Renal pelvis (tissue), 4 donors: ENCODE measurements around the gene SENP6. TPM values are rescaled to one million over a fixed set of nuclear protein-coding genes. Genes with fewer than 3 reads are reported as not detected.
"Not testable (repeated sequence)": the region's sequence is repeated elsewhere in the genome, so short reads cannot be mapped to it uniquely, and the experiment has no call there.

Experiments used
- DNase-seq: peaks from one replicate; pipeline ENCODE4 v3.0.0-alpha.2; 2013
- polyA plus RNA-seq, 3 donors: library from polyadenylated mRNA; unstranded; fragments of 120-200 nt; gene quantifications; one replicate each; pipeline ENCODE4 v1.2.1, GENCODE V29; 2013; ENCODE audit not compliant: insufficient read length in 3 of 3

Gene SENP6
- polyA plus RNA-seq, 3 donors, result 105 to 147 (median 141) TPM

DNA sequence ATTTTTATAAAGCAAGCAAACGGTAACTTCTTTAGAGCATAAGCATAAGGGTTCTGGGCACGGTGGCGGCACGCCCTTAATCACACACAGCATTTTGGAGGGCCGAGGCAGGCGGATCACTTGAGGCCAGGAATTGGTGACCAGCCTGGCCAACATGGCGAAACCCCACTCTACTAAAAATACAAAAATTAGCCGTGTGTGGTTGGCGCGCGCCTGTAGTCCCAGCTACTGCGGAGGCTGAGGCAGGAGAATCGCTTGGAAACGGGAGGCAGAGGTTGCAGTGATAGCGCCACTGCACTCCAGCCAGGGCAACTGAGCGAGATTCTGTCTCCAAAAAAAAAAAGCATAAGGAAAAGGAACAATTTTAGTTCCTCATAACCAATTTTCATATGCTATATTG lies 2.6 kb downstream of the SENP6 start:
- no peak for DNase-seq

DNA sequence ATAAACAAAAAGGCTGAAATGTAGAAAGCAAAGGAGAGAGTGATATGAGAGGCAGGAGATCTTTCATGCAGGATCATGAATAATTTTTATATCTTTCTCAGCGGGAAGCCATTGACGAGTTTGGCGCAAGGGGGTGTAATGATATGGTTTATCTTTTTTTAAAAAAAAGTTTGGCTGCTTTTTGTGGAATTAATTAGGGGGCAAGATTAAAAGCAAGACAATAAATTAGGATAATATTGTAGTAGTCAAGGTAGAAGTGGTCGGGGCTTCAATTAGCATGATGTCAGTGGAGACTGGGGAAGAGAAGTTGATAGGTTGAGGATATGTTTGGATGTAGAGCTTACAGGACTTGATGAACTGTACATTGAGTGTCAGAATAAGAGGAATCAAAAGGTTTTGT lies 4.0 kb downstream of the SENP6 start:
- DNase-seq, result no peak

DNA sequence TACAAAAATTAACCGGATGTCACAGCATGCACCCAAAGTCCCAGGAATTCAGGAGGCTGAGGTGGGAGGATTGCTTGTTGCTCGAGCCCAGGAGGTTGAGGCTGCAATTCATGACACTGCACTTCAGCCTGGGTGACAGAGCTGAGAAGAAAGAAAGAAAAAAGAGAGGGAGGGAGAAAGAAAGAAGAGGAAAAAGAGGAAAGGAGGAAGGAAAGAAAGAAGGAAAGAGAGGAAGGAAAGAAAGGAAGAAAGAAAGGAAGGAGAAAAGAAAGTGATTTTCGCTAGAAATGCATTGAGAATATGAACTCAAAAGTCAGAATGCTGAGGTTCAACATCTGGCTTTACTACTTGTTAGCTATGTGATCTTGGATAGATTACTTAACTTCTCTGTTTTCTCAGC lies 6.6 kb downstream of the SENP6 start:
- DNase-seq, result no peak

DNA sequence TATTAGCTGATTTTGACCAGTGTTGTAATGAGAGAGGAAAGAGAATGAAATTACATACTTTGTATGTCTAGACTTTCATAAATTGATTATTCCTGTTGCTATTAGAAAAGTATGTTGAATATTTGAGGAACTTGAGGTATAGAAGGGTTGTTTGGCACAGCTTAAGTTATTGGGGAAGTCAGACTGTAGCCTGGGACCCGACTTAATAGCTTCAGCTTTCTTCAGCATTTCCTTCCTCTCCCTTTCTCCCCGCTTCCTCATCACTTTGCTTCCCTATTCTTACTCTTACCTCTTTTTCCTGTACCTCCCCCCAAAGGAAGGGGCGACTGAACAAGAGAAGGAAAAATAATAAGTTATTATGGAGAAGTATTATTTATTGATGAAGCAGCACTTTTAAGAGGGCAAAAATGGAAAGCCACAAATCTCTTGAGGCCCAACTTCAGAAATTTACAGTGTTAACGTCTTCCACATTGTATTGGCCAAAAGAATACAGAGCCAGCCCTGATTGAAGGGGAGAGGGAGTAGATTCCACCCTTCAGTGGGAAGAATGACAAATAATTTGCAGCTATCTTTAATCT lies 7.4 kb downstream of the SENP6 start:
- DNase-seq, result no peak

DNA sequence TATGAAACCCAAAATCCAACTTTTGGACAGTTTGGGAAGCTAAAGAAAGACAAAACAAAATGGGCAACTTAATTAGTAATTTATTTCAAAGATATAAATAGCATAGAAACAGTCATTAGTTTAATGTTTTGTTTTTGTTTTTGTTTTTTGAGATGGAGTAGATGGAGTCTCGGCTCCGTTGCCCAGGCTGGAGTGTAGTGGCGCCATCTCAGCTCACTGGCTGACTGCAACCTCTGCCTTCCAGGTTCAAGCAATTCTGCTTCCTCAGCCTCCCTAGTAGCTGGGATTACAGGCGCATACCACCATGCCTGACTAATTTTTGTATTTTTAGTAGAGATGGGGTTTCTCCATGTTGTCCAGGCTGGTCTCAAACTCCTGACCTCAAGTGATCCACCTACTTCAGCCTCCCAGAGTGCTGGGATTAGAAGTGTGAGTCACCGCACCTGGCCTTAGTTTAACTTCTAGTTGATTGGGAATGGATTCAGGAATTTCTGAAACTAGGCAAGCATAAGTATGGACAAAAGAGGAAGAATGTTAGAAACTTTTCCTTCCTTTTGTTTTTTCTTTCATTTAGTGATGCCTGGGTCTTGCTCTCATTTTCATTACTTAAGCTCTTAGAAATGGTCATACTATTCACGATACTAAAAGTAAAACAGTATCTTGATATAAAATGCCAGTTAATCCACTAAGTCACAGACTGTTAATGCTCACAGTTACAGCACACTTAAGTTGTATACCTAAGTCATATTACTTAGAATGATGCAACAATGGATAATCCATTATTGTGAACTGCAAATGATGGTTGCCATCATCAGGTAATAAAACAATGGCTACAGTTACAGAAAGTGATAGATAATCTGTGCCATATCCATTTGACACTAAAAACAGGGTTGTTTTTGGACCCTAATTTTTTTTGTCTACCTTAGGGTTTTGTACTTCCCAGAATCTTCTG lies 8.2 kb downstream of the SENP6 start:
- DNase-seq, result no peak

DNA sequence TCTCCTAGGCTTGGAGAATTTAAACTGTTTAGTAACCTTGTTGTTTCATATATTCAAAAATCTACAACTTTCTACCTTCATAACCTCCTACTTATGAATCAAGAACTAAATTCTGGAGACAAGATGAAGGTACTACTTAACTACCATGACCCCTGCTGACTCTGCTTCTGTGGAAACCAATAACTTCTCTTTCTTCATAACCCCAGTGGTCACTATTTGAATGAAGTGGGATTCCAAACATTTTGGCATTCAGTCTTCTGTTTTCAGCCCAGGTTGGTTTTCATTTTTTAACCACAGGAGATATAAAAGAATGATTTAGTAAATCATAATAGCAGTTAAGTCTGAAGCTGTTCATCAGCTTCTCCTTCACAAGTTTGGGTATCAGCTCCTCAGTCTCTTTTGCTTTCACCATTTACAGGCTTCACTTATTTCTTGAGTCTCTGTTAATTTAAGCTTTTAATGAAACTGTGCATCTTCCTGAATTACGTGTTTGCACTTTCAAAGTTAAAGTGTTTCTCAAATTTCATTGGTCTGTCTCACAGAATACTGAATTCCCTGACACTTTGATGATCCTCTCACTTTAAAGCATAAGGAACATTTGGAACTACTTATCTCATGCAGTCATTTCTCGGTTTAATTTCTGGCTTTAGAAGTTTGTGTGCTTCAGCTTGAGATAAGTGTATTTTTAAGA lies 9.5 kb downstream of the SENP6 start:
- no peak for DNase-seq

DNA sequence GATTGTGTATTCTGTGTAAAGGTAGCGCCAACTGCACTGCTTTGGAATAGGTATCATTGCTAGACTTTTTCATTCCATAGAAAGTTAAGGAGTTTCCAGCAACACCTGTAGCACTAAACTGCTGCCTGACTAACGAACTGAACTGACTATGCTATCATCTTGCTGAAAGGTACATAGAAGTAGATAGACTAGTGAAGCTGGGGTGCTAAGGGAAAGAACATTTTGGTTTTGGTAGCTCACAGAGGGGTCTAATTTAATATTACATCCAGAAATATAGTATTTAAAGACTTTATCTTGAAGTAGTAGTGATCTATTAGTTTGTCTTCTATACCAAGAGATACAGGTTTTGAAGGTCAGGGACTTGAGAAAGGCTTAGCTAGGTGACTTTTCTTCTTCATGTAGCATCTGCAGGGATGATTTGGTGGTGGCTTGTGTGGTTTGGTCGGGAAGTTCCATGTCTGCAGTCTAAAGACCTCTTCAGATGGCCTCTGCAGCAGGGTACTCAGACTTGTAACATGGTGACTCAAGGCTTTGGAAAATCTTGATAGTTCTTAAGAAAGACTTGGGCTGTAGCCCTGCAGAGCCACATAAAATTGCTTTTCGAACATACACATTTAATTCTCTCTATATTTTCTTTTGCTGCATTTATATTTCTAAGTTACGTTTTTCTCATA lies 10.2 kb downstream of the SENP6 start:
- DNase-seq, result no peak

DNA sequence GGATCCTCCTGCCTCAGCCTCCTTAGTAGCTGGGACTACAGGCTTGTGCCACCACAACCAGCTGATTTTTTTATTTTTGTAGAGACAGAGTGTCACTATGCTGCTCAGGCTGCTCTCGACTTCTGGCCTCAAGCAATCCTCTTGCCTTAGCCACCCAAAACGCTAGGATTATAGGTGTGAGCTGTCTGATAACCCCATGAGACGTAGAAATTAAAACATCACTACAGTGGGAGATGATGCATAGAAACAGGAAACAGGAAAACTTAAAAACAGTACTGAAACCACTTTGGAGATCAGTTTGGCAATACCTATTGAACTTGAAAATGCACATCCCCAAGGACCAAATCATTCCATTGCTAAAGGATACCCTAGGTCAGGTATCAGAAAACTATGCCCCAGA lies 10.8 kb downstream of the SENP6 start:
- DNase-seq, result no peak

DNA sequence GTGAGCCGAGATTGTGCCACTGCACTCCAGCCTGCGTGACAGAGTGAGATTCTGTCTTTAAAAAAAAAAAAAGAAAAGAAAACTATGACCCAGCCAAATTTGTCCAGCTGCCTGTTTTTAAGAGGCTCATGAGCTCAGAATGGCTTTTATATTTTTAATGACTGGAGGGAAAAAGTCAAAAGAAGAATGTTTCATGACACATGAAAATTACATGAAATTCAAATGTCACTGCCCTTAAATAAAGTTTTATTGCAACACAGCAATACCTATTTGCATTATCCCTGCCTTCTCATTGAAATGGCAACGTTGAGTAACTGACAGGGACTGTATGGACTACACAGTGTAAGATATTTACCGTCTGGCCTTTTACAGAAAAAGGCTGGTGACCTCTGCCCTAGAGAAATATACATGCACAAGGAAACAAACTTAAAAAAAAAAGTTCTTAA lies 11.4 kb downstream of the SENP6 start:
- DNase-seq, result no peak

DNA sequence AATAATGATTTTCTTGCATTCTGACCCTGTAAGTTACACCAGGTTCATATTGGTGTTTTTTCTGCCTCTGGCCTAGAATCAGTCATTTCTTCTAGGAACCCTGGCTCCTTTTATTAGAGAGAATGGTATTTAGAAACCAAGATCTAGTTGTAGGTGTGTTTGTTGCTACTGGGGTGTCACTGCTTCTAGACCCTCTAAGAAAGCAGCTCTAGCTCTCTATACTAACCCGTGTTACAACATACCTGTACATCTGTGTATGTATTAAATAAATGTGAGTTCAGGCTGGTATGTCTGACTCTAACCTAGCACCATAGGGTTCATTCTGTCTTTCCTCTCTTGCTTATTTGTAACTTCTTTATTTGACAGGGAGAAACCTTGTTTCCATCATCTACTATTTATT lies 16.8 kb downstream of the SENP6 start:
- DNase-seq, result no peak

DNA sequence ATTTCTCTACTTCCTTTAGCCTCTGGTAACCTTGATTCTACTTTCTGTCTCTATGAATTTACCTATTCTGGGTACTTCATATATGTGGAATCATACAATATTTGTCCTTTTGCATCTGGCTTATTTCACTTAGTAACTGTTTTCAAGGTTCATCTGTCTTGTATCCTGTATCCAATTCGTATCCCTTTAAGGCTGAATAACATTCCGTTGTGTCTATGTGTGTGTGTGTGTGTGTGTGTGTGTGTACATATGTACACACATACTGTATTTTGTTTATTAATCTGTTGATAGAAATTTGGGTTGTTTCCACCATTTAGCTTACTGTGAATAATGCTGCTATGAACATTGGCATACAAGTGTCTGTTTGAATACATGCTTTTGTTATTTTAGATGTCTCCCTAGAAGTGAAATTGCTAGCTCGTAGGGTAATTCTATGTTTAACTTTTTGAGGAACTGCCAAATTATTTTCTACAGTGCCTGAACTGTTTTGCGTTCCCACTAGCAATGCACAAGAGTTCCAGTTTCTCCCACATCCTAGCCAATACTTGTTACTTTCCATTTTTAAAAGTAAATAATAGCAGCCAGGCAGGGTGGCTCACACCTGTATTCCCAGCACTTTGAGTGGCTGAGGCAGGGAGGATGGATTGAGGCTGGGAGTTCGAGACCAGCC lies 17.7 kb downstream of the SENP6 start:
- DNase-seq, result no peak

DNA sequence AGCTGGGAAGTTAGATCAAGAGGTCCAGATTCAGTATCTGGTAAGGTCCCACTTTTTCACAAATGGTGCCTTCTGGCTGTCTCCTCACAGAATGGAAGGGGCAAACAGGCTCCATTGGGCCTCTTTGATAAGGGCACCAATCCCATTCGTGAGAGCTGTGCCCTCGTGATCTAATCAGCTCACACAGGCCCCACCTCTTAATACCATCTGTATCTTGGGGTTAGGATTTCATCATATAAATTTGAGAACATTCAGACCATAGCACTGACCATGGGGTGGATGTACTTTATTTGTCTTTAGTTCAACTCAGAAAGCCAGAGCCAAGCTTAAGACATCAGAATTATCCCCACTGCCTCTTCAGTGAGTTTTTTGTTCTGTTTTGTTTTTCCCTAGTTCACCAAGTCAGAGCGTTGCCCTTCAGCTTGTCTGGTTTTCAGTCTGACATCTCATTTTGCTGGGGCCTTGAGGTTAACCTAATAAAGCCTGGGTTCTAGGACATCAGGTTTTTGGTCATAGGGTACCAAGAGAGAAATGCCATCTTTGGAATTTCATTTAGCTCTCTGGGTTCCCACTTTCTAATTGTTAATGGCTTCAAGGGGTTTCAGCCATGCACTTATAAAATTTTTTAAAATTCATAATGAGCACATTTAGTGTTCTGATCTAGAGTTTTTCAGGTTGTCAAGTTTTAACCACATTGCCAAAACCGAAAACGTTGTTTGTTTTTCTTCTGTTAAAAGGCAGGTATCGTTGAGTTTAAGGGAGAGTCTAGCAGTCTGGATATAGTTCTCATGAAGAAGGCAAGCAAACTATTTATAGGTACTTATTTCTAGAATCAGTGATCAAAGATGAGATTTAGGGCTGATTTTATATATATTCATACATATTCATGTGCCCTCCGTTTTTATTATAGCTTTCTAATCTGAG lies 19.0 kb downstream of the SENP6 start:
- DNase-seq, result no peak

DNA sequence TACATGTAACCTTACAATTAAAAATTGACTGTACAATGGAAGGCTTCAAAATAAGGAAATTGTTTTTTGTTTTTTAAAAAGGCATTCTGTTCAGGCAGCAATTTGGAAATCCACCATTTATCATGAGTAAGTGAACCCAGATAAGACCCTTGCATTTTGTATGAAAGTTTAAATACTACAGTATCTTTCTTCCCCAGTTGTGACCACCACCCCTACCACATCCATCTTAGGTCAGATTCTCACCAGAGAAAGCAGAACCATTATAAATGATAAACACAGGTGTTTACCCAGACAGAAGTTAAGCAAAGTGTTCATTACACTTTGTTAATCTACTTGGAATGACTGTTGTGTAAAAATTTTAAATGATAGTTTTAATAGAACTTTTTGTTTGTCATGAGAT lies 20.2 kb downstream of the SENP6 start:
- DNase-seq, result no peak

DNA sequence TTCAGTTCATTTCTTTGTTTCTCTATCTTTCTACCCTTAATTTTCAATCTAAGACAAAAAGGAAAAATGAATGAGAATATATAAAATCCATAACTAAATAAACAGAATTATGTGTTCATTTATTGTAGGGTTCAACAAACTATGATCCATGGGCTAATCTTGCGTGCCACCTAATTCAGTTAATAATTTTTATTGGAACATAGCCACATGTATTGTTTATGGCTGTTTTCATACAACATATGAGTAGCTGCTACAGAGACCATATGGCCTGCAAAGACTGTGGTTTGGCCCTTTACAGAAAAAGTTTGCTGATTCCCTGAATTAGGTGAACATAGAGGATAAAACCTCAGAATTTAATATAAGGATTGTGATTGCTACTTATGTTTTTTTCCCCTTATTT lies 21.8 kb downstream of the SENP6 start:
- DNase-seq, result no peak

DNA sequence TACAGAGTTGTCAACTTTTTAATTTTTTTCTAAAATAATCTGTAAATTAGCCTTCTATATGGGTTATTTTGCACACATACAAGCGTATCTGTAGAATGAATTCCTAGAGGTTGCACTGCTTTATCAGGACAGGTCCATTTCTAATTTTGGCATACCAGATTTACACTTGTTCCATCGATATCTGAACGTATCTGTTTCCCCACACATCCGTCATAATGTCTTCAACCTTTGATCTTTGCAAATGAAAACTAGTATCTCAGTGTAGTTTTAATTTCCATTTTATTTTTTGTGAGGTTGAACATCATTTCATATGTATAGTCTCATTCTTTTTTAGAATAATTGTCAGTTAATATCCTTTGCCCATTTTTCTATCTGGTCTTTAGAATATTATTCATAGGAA lies 22.7 kb downstream of the SENP6 start:
- no peak for DNase-seq

DNA sequence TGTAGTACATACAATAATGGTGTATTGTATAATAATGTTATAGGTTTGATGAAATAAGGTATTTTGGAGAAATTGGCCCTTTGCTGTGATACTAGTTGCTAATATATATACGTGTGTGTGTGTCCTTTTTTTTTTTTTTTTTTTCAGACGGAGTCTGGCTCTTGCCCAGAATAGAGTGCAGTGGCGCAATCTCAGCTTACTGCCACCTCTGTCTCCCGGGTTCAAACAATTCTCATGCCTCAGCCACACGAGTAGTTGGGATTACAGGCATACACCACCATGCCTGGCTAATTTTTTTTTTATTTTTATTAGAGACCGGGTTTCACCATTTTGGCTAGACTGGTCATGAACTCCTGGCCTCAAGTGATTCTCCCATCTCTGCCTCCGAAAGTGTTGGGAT lies 23.3 kb downstream of the SENP6 start:
- DNase-seq, result no peak

DNA sequence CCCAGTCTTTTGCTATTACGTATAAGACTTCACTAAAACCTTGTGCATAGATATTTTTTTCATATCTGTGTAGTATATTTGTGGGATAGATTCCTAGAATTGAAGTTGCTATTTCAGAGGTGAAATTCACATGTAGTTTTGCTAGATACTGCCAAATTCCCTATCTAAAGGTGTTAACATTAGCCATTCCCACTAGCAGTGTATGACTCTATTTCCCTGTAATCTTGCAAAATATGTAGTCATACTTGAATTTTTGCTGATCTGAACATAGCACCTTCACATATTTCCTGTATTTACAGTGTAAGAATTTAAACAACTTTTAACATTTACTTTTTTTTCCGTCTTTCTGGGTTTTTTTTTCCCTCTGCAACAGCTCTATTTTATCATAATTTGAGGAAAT lies 24.9 kb downstream of the SENP6 start:
- DNase-seq, result no peak

DNA sequence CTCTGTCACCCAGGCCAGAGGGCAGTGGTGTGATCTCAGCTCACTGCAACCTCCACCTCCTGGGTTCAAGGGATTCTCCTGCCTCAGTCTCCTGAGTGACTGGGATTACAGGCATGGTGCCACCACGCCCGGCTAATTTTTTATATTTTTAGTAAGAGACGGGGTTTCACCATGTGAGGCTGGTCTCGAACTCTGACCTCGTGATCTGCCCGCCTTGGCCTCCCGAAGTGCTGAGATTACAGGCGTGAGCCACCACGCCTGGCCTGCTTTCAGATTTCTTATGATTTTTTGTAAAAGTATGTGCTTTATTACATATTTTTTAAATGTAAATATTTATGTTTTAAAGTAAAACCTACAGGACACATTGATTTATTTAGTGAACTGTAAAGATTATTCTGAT lies 26.0 kb downstream of the SENP6 start:
- DNase-seq, result not testable (repeated sequence)

DNA sequence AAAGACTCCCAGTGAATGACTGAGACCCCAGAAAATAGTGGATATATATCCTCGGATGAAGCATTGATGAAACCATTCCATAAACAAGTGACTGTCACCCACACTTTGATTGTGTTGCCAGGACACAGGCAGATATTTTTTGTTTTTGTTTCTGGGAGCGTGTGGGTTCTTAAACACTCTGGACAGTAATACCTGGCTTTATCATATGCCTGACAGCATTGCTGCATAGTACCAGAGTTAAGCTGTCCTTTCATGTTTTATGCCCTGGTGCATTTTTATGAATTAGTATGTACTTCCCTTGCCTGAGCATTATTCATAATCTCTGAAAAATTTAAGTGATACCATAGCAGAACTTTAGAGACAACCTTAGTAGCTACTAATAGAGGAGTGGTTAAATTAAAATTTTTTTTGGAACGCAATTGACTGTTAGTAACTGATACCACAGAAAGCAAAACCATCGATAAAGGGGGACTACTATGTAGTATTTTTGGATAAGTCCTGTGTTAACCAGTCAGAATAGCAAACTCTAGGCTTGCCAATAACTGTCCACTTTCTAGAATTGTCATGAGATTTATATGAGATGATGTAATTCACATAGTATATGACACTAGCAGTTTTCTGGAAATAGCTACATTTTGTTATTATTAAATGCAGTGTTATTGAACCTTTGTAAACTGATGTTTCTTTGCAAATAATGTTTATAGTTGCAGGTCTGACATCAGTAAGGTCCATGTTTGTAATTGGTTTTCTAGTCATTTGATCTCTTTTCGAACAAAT lies 30.4 kb downstream of the SENP6 start:
- no peak for DNase-seq

DNA sequence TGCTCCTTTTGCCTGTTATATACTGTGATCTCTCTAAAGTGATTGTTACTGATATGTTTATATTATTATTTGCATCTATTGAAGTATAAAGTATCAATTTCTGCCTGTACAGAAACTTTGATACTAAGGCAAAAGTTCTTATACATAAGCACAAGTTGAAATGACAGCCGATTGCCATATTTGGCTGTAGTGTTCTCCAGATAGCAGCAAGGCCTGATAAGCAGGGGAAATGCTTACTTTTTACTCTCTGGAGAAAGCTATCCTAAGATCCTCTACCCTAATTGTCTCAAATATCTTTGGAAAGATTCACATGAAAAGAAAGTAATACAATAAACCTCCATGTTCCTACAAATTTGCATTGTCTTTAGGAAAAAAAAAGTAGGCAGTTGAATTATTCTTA lies 31.4 kb downstream of the SENP6 start:
- no peak for DNase-seq
